Choroid plexus epithelial cell (primary cell): ENCODE measurements around the gene PARP2.
A peak's percentile ranks its signal among the peaks of the same experiment; 100 is the strongest.

Experiments used
- DNase-seq: peaks from one replicate; pipeline ENCODE4 v3.0.0-alpha.2; 2010; ENCODE audit warnings: low read depth
- H3K4me3 ChIP-seq: 2 replicates; pipeline ENCODE4 v1.5.1; 2011; ENCODE audit warnings: low read depth, mild to moderate bottlenecking, control low read depth, low read length, moderate library complexity
- CTCF ChIP-seq: conservative IDR thresholded peaks from 2 replicates; pipeline ENCODE4 v1.5.1; 2011; ENCODE audit warnings: low read depth, mild to moderate bottlenecking, control low read depth, inconsistent platforms, low read length, moderate library complexity

Gene PARP2, protein sequence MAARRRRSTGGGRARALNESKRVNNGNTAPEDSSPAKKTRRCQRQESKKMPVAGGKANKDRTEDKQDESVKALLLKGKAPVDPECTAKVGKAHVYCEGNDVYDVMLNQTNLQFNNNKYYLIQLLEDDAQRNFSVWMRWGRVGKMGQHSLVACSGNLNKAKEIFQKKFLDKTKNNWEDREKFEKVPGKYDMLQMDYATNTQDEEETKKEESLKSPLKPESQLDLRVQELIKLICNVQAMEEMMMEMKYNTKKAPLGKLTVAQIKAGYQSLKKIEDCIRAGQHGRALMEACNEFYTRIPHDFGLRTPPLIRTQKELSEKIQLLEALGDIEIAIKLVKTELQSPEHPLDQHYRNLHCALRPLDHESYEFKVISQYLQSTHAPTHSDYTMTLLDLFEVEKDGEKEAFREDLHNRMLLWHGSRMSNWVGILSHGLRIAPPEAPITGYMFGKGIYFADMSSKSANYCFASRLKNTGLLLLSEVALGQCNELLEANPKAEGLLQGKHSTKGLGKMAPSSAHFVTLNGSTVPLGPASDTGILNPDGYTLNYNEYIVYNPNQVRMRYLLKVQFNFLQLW

GRCh38 chr14:20343092-20343861 is at the start of gene PARP2:
Gene PARP2 (plus strand): TSS chr14:20343635. CDS start chr14:20343642, 7 bp downstream.
- H3K4me3 ChIP-seq = peak within 1 kb of the TSS; percentile 79
- peak; percentile 100 for DNase-seq
- TF ChIP-seq CTCF = no peak

GRCh38 chr14:20294636-20295035 is 48.8 kb upstream of the PARP2 start:
- DNase-seq = no peak
- TF ChIP-seq CTCF = no peak
- H3K4me3 ChIP-seq = no peak overlapping the region

- no peak for TF ChIP-seq CTCF
- no peak overlapping the region for H3K4me3 ChIP-seq
- no peak for DNase-seq
Measured at GRCh38 chr14:20295067-20295466, 48.4 kb upstream of the PARP2 start.

DNA sequence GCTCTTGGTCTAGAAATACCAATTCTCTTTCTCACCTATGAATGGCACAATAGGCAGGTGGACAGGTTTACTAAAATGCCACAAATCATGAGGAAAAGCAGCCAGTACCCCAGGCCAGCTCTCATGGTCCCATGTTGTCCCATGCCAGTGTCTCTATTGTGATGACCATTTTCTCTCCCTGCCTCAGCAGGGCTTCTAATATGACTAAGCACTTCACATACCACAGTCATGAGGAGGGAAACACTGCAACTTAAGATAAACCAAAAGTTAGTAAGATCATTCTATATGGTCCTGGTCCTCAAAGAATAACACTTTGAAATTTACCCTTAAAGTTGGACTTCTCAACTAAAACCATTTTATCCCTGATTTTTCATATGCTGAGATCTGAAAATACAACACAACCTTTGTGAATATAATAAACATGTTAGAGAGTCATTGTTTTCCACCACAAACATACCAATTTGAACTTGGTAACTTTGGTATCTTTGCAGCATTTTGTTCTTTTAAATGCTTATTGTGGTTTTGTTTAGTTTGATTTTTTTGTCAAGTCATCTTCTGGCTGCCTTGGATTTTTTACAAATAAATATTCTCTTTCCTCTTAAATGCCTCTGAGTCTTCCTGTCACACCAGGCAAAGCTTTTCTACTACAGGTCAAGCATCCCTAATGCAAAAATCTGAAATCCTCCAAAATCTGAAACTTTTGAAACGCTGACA is 41.2 kb upstream of the PARP2 start:
- no peak overlapping the region for H3K4me3 ChIP-seq
- DNase-seq = peak; percentile 77
- no peak for TF ChIP-seq CTCF

GRCh38 chr14:20305265-20306078 is 38.0 kb upstream of the PARP2 start, which contains the start of gene TTC5:
Gene TTC5 (minus strand): TSS chr14:20305951. CDS start chr14:20305937, 14 bp downstream.
- peak; percentile 95 for DNase-seq
- peak within 1 kb of the TSS; percentile 80 for H3K4me3 ChIP-seq
- TF ChIP-seq CTCF = peak; percentile 97

DNA sequence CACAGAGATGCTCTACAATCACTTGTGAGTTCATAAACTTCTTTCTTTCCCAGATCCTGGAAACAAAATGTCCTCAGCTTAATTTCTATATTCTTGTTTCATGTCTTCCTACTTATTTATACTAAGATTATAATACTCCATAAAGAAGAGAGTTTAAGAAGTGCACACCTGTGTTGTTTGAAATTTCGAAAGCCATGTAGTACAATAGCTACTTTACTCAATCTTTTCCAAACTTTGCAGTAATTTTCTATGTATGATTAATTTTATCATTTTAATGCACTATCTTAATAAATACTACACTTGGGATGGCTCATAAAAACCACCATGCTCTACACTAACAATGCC is 37.4 kb upstream of the PARP2 start:
- no peak for DNase-seq
- no peak for TF ChIP-seq CTCF
- H3K4me3 ChIP-seq = no peak overlapping the region
